HG03139 (cell line): ENCODE results near the gene ABCC4.

Experiments
- ATAC-seq: cut with Tn5 transposase; IDR thresholded peaks from one replicate; pipeline ENCODE4 v1.9.1; 2021; ENCODE audit not compliant: unreplicated experiment

The ABCC4 gene

DNA sequence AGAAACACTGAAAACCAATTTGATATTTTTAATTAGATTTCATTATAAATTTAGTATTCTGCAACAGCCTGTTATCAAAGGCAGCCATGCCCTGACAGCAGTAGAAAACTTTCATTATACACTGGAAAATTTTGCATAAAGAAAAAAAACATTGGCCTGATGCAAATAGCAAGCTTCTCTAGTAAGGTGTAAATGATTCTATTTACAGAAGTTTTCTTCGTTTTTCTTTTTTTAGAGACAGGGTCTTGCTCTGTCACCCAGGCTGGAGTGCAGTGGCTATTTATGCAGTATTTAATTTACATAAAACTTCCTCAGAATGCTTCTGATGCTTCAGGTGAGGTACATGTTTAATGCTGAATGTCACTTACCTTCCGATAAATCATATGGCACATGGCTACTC is 67.0 kb downstream of the ABCC4 start:
- ATAC-seq = peak; percentile 83

DNA sequence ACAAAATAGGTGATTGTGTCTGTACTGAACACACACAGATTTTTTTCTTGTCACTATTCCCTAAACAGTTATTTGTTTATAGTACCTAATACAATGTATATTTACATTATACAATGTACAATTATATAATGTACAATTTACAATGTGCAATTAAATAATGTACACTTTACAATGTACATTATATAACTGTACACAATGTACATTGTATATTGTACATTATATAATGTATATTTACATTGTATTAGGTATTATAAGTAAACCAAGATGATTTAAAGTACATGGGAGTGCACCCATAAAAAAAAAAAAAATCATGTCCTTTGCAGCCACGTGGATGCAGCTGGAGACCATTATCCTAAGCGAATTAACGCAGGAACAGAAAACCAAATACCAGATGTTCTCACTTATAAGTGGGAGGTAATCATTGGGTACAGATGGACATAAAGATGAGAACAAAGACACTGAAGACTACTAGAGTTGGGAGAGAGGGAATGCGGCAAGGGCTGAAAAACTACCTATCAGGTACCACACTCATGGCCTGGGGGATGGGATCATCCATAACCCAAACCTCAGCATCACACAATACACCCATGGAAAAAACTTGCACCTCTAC is 68.1 kb downstream of the ABCC4 start:
- no peak for ATAC-seq

DNA sequence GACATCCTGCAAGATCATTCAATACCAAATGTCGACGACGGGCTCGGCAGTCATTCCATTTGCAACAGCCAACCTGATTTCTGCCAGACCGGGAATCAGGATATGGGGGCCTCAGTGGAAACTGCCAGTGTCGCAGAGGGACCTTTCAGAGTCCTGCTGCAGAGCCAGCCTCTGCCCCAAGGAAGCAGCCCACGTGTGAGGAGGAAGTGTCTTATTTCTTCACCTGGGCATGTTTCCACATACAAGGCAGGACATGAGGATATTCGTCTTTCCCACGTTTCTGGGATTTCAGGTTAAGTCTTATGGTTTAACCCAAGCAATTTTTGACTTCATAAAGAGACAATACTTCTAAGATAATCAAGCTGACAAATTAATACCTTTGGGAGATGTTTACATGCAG is 69.9 kb downstream of the ABCC4 start:
- no peak for ATAC-seq

DNA sequence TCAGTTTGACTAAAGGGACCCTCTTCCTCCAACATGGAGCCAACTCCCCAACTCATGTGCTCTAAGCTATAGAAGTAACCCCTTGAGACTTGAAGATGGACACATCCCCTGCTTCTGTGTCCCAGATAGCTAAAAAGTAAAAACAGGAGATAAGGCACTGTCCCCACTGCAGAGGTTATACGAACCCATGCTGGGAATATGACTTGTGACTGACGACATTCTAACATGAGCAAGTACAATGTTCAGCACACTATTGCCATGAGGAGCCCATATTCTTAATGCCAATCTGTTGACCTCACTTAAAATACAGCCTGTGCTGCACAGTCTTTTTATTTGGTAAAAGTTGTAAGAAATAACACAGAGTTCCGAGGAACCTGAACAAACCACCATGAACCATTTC is 71.4 kb downstream of the ABCC4 start:
- ATAC-seq = no peak

DNA sequence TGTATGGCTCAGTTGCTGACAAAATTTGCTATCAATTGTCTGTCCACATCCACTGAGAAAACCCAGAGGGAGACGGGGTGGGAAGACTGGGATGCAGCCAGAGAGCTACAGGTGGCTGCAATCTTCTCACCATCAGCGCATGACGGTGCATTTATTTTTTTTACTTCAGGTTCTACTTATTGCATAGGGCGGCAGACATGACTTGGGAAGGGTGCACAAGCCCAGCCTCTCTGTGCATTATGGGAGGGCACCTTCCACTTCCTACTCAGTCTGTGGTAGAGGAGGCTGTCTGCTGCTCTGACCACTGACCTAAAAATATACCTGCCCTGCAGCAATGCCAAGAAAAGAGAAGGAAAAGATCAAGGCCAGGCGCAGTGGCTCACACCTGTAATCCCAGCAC is 73.1 kb downstream of the ABCC4 start:
- no peak for ATAC-seq

- ATAC-seq = peak; percentile 91
These were observed 74.1 kb downstream of the ABCC4 start for GRCh38 chr13:95226932-95227695.

DNA sequence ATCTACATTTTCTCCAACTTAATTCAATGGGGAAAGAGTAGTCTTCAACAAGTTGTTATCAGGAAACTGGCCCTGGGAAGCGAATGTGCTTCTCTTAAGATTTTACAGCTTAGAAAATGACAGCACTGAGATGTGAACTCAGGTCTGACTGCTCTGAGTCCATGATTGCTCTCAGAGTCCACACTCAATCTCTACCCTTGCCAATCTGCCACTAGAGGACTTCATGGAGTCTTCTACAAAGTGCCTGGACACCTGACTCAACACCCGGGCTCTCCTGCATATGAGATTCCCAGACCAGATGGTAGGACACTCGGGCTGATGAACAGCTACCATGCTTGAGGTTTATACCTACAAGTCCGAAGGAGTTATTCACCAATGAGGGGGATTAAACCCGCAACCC is 74.8 kb downstream of the ABCC4 start:
- no peak for ATAC-seq

DNA sequence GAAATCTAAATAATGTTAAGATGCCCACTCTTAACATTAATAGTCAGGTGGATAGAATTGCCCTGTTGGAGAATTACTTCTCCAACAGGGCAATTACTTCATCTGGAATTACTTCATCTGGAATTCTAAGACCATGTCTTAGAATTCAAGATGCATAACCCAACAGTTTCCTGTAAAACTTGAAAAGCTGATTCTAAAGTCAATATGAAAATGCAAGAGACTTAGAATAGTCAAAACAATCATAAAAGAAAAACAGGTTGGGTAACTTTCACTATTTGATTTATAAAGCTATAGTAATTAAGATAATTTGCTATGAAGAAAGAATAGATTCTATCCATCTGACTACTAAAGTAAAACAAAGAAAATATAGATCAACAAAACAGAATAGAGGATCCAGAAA is 75.2 kb downstream of the ABCC4 start:
- no peak for ATAC-seq

GRCh38 chr13:95224064-95224463 is 77.2 kb downstream of the ABCC4 start:
- ATAC-seq = no peak

DNA sequence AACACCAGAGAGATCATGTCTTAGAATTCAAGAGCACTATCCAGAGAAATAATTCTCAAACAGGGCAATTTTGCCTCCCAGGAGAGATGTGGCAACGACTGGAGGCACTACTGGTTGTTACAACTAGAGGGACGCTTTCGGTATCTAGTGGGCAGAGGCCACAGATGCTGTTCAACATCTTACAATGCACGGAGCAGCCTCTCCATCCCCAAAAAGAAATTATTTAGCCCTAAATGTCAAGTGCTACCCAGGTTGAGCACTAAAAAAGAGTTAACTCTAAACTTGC is 78.6 kb downstream of the ABCC4 start:
- ATAC-seq = peak; percentile 29

GRCh38 chr13:95221971-95222732 is 79.1 kb downstream of the ABCC4 start:
- peak; percentile 48 for ATAC-seq

GRCh38 chr13:95220611-95221010 is 80.6 kb downstream of the ABCC4 start:
- ATAC-seq = no peak

GRCh38 chr13:95217920-95218830 is 83.1 kb downstream of the ABCC4 start:
- no peak for ATAC-seq

- ATAC-seq = no peak
These were observed 85.1 kb downstream of the ABCC4 start for GRCh38 chr13:95216182-95216581.

GRCh38 chr13:95212983-95213850 is 88.0 kb downstream of the ABCC4 start:
- ATAC-seq = no peak

DNA sequence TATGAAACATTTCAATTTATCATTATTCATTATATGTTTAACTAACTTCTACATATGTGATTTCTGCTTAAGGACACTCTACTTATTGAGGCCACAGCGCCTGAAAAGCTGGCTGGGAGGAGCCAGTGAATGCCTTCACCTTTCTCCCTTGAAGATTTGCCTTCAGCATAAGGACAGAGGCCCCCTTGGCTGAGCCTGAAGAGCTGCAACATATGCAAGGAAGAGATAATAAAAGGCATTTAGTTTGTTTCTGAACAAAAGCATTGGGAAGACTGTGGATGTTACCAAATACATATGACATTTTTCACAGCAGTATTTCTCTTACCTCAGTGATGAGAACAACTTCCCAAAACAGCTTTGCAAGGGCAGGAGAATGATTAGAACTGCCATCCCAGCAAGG is 92.1 kb downstream of the ABCC4 start:
- no peak for ATAC-seq

DNA sequence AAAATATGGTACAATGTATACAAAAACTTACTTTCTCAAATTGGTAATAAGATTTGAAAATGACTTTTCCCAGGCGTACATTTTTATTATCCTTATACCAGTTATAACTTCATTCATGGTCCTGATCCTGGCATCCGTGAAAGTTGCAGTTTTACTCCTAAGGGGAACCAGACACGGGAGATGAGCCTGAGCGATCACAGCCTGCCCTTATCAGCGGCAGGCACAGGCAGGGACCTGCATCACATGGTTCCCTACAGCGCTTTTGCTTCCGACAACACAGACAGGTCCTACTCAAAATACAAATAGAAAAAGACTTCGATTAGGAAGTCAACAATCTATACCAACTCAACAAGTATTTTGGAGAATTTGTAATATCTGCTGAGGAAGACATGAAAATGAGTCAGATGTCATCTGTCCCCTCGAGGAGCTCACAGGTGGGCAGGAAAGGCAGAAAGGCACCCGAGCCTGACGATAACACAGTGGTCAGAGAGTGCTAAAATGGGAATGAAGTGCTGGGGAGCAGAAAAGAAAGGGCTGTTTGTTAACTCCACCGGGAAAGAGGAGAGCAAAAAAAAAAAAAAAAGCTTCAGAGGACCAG is 93.4 kb downstream of the ABCC4 start:
- ATAC-seq = peak; percentile 88

DNA sequence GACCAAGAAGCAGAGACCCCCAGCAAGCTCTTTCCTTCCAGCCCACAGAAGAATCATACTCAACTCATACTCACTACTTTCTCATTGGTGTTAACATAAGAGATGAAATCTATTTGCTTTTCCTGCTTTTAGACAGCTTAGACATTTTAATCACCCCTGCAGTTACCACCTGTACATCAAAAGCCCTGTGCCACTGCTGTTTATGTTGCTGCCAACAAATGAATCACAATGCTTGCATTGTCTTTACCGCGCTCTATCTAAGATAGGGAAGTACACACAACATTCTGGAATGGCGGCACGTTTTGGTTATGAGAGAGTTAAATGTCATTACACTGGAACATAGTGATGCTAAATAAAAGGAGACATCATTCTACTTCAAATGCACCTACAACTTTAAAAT is 95.1 kb downstream of the ABCC4 start:
- no peak for ATAC-seq

DNA sequence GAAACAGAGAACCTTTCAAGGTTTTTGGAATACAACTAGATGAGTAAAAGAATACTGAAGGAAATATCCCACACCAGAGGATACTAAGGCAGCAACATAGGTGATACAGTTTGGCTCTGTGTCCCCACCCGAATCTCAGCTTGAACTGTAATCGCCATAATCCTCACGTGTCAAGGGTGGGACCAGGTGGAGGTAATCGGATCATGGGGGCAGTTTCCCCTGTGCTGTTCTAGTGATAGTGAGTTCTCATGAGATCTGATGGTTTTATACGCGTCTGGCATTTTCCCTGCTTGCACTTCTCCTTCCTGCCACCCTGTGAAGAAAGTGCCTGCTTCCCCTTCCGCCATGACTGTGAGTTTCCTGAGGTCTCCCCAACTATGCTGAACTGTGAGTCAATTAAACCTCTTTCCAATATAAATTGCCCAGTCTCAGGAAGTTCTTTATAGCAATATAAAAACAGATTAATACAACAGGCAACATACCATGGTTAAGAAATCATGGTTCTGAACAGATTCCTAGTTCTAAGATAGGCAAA is 97.0 kb downstream of the ABCC4 start:
- ATAC-seq = no peak
